ENCODE measurements around the gene GTF3C2.
A peak's percentile ranks its signal among the peaks of the same experiment; 100 is the strongest.
"Not testable (repeated sequence)": the region's sequence is repeated elsewhere in the genome, so short reads cannot be mapped to it uniquely, and the experiment has no call there.

Gene GTF3C2

DNA sequence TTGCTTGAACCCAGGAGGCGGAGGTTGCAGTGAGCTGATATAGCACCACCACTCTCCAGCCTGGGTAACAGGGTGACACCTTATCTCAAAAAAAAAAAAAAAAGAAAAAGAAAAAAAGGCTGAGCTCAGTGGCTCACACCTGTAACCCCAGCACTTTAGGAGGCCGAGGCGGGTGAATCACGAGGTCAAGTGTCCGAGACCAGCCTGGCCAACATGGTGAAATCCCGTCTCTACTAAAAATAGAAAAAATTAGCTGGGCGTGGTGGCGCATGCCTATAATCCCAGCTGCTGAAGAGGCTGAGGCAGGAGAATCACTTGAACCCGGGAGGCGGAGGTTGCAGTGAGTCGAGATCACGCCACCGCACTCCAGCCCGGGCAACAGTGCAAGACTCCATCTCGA is 36.7 kb downstream of the GTF3C2 start:
- not testable (repeated sequence) for DNase-seq

DNA sequence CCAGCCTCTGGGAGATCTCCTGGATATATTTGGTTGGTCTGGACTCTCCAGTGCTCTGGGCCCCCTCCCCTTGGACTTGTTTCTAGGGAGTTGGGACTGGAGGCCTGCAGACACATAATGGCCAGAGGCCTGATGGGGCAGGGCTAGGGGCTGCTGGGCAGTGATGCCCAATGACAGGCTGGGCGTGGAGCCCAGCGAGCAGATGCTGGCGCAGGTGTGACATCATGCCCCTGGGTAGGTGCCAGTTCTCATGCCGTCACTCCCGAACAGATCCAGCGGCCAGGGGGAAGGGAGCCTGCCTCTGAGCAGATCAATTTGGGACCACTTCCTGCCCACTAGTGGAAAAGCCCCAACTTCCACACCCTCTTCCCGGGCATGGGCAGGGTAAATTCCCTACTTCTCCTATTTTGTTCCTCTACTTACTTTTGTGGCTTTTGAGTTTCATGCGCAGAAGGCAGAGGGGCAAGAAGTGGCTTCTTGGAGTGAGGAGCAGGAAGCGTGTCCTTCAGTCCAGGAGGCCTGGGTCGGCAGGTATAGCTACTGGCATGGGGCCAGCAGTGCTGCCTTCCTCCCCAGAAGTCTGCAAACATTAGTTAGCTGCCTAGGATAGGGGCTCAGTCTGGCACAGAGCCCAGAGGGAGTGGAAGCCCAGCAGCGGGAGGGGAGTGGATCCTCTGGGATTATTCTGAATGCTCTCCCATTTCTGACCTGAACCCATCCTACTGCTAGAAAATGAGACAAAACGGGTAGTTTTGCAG is 39.7 kb downstream of the GTF3C2 start:
- no peak for DNase-seq

DNA sequence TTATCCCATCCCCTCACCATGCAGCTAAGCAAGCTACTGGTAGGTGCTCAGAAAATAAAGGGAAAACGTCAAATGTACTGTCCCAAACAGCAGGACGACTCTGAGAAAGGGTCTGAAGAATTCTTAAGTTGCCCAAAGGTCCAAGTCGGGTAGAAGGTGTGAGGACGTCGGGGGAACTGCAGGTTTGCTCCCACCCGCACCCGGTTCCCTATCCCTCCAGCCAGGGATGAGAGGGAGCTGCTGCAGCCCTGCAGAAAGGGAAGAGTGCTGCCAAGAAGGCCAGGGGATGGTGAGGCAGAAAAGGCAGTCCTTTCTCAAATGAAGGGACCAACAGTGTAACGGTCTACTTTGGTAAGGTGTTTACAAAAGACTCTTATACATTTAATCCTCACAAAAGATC is 41.4 kb downstream of the GTF3C2 start:
- no peak for DNase-seq

DNA sequence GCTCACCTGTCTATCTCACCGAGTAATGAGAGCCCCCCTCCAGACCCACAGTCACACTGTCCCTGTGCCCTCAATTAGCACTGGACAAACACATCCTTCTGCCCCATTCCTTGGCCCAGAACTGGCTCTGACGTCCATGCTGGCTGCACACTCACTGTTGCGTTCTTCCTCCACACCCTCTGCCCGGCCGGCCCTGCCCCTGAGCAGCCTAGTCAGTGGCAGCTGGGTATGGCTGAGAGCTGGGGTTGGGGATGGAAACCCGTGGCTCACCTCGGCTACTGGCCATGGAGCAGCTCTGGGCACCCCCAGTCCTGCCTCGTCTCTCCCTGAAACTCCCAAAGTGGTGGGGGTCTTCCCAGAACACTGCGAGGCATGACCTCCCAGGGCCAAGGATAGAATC is 41.9 kb downstream of the GTF3C2 start:
- no peak for DNase-seq

DNA sequence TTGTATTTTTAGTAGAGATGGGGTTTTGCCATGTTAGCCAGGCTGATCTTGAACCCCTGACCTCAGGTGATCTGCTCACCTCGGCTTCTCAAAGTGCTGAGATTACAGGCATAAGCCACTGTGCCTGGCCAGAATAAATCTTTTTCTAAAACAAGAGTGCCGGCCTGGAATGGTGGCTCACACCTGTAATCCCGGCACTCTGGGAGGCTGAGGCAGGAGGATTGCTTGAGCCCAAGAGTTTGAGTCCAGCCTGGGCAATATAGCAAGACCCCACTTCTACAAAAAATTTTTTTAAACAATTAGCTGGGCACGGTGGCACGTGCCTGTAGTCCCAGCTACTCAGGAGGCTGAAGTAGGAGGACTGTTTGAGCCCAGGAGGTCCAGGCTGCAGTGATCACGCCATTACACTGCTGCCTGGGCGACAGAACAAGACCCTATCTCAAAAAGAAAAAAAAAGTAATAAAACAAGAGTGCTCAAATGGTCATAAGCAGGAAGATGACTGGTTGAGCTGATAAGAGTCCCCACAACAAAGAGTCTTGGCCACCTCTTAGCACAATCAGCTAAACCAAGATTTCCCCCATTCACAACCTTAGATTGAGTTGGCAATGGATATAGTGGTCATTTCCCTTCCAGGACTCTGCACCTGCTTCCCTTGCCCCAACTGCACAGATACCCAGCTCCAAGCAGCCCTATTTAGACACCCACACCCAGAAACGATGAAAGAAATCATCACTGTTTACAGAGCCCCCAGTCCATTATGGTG is 42.5 kb downstream of the GTF3C2 start:
- DNase-seq = no peak

DNA sequence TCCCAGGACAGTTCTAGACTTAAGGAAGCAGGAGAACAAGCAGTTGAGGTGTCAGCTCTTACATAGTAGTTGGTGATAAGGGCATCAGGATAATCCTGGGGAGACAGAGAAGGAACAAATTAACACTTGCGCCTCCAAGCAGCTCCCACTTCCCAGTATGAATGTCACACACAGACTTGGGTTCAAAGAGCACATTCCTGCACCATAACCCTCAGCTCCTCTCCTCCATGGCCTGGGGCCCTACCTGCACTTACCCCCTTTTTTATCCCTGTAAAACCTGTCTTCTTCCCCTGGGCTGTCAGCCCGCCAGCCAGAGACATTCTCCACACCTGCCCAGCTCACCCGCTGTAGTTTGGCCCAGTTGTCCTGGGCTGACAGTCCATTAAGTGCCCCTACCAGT is 44.4 kb downstream of the GTF3C2 start:
- DNase-seq = no peak

DNA sequence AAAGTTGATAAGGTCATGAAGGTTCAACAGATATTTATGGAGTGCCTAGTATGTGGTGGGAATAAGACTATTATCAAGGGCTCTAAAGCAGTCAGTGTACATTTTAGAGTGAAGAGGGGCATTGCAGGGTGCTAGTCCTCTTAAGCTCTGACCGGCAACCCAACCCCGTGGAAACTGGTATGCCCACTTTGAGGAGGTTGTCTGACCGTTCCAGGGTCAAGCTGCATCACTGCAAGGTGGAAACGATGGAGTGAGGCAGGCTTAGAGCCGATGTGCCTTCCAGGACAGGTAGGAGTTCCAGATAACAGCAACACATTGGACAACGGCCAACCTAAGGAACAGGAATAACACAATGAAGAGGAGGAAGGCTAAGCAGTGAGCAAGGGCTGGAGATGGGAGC is 46.9 kb downstream of the GTF3C2 start:
- no peak for DNase-seq

DNA sequence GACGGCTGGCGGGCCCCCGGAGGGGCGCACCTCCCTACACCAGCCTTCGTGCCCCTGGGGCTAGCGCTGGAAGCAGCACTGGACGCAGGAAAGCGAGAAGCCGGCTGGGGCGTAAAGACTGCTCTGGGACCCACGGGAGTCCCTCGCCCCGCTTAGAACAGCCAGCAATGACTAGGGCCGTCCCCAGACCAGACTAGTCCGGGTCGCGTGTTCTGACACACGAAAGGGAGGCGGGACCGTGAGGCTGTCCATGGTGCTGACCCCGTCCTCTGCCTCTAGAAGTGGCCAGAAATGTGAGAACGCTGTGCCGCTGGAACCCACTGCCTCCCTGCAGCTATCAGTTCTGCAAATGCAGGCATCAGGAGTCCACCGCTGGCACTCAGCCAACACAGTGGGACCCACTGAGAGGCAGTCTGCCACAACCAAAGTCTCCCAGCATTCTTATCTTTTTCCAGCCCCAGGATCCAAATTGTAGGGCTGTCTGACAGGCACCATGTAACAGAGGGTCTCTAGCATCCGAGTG is 48.1 kb downstream of the GTF3C2 start, which contains the start of gene UCN:
UCN (minus strand) TSS at position 87 of the 523 bp plus-strand sequence. CDS start 550 bp downstream, outside the sequence.
- DNase-seq = peak; percentile 18

DNA sequence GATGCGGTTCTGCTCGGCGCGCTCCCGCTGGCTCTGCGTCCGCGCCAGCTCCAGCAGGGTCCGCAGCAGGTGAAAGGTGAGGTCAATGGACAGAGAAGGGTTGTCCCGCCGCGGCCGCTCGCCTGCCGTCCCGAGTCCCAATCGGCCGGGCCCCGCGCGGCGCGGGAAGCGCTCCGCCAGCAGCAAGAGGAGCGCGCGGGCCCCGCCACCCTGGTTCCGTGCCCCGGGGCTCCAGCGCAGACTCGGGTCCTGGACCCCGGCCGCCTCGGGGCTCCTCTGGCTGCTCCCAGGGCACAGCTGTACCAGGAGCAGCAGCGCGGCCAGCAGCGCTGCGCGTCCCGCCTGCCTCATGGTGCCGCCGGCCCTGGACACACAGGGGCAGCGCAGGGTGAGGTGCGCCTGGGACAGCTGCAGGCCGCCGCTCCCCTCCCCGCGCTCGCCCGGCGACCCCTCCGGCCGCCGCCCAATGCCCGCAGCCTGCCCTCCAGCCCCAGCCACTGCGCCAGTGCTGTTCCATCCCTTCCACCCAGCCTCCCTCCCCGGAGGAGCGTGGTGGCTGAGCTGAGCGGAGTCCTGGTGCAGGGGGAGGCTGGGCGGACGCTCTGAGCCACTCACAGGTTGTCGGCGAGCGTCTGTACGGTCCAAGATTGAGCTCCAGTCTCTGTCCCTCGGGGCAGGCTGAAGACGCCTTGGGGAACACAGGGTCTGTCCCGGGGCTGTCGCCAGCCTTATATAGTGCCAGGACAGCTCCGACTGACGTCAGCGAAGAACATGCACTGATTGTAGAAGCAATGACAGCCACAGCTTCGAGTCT is 48.8 kb downstream of the GTF3C2 start:
- no peak for DNase-seq

DNA sequence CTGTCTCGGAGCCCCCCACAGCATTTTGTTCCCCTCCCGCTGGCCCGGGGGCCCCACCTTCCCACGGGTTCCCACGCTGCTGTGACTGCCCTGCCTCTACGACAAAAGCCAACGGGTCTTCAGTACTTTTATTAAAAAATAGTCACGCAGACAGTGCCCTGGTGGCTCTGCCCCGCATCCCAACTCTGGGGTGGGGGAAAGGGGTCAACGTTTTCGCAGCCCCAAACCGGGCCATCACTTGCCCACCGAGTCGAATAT is 49.3 kb downstream of the GTF3C2 start:
- no peak for DNase-seq

DNA sequence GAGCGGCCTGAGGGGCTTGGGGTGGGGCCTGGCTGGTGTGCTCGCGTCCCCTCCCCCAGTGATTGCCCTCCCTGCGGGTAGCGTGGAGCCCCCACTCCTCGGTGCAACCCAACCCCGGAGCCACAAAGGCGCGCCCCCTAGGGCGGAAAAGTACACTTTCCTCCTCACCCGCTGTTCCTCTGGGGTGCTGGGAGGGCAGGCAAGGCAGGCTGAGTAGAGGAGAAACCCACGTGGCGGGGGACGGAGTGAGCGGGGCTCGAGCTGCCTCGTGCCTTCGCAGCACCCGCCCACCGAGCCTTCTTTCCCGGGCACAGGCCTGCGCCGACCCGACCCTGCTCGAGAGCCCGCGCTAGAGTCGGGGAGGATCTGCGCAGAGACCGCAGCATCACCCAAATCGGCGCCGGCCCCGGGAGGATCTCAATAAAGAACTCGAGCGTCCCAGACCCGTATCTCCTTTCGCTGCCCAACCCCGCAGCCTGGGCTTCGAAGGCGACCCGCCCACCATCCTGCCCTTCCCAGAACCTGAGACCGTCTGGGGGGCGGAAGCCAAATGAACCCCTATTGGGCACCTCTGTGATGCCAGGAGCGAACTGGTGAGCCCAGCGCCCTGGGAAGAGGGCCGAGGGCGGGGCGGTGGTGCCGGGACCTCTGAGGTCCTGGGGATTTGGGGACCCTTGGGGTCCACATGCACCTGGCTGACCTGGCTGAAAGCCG is 49.8 kb downstream of the GTF3C2 start:
- DNase-seq = no peak

DNA sequence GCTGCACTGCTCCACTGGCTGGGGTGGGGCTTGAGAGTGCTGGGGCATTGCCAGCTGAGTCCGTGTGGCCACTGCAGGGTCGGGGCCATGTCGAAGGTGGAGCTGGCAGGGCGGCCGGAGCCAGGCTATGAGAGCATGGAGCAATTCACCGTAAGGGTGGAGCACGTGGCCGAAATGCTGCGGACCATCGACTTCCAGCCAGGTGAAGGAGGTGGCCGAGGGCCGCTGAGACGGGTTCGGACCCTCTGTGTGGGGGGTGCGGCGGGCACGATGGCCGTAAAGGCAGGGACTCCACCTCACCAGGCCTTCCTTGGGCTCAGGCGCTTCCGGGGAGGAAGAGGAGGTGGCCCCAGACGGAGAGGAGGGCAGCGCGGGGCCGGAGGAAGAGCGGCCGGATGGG is 50.4 kb downstream of the GTF3C2 start:
- no peak for DNase-seq

DNA sequence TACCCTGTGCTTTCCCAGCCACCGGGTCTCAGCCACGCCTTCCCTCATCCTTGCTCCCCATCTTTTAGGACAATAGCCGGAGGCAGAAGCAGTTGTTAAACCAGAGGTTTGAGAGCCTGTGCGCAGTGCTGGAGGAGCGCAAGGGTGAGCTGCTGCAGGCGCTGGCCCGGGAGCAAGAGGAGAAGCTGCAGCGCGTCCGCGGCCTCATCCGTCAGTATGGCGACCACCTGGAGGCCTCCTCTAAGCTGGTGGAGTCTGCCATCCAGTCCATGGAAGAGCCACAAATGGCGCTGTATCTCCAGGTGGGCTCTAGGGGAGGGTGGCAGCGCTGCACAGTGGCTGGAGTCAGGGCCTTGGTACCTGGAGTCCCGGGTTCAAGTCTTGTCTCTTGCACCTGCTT is 51.0 kb downstream of the GTF3C2 start:
- DNase-seq = no peak

DNA sequence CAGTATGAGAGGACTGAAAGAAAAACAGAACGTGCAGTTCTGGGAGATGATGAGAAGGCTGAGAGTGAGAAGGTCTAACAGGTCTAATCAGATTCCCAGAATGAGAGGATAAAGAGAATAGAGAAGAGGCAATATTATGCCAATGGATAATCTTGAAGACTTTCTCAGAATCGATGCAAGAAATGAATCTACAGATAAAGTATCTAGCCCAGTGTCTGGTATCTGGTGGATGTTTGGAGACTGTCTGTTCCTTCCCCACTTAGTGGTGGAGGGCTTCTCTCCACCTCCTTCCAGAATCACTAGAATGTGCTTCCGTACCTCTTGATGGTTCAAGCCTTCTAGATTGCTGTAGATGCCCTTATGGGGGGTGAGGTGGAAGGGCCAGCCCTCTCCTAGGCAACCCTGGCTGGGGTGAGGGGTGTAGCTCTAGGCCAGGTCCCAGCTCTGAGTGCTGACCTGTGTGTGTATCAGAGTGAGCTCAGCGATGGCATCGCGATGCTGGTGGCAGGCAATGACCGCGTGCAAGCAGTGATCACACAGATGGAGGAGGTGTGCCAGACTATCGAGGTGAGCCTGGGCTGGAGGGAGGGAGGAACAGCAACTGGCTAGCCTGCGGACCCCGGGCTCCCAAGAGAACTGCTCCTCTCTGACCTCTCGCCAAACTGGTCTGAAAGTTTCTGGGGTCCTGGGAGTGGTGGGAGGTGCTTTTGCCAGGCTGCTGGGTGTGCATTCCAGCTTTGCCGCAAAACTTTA is 51.9 kb downstream of the GTF3C2 start:
- no peak for DNase-seq

DNA sequence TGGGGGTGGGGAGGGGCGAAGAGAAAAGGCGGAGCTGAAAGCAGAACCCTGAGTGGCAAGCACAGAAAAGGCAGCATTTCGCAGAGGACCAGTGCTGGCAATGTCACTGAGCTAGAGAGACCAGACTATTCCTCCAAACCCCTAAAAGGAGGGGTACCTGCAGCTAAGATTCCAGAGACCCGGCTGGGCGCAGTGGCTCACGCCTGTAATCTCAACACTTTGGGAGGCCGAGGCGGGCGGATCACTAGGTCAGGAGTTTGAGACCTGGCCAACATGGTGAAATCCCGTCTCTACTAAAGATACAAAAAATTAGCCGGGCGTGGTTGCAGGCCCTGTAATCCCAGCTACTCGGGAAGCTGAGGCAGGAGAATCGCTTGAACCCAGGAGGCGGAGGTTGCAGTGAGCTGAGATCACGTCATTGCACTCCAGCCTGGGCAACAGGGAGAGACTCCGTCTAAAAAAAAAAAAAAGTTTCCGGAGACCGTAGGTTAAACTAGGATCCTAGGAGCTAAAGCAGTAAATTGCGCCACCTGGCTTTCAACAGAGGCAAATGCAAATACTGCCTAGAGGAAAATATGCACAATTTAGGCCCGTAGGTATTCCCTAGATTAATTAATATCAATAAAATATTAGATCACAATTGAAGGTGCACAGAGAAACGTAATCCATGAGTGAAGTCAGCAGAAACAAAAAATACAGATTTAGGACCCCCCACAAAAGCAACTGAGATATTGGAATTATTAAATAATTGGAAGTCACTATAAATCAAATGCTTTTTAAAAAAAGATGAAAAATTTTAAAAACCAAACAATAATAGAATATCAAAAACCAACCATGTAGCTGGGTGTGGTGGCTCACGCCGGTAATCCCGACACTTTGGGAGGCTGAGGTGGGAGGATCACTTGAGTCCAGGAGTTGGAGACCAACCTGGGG is 53.2 kb downstream of the GTF3C2 start:
- DNase-seq = peak; percentile 74

DNA sequence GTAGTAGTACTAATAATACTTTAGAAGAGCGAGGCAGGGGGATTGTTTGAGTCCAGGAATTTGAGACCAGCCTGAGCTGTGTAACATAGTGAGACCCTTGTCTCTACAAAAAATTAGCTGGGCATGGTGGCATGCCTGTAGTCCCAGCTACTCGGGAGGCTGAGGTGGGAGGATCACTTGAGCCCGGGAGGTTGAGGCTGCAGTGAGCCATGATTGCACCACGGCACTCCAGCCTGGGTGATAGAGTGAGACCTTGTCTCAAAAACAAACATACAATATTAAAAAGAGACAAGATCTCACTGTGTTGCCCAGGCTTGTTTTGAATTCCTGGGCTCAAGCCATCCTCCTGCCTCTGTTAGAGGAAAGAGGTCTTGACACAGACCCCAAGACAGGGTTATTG is 56.0 kb downstream of the GTF3C2 start:
- DNase-seq = not testable (repeated sequence)

DNA sequence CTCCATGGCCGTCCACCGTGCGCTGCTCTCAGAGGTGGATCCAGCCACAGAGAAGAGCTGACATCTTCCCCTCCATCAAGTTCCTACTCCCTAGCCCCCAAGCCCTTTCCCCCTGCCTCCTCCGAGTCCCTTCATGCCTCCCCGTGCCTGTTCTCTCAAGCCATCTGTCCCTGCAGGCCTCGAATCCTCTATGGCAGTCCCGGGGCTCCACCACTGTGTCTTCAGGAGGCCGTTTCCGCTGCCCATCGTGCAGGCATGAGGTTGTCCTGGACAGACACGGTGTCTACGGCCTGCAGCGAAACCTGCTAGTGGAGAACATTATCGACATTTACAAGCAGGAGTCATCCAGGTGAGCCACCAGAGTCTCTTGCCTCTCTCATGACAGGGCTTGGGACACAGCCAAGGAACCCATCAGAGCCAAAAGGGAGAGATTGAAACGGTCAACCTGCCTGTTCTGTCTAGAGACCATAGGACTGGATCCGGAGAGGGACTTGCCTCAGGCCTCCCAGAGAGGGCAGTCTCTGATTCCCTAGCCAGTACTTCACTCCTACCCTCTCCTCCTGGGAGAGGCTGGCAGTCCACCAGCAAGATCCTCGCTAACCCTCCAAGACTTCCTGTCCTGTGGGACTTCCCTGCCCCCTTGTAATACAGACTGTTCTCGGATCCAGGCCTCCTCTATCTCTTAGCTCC is 58.0 kb downstream of the GTF3C2 start:
- DNase-seq = no peak

DNA sequence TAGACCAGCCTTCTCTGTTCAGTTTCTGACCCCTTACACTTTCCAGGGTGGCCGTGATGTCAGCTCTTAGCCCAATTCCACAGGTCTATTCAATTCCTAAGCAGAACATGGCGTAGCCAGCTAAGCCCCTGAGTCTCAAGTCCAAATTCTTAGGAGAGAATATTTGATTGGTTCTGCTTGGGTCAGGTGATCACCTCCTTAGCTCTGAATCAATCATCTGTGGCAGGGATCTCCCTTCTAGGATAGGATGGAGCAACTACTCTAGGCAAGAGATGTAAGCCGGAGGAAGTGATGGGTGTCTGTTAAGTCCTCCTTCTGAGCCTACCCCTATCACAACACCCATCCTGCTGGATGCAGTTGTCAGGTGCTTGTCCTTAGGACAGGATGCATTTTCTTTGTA is 59.4 kb downstream of the GTF3C2 start:
- DNase-seq = no peak

DNA sequence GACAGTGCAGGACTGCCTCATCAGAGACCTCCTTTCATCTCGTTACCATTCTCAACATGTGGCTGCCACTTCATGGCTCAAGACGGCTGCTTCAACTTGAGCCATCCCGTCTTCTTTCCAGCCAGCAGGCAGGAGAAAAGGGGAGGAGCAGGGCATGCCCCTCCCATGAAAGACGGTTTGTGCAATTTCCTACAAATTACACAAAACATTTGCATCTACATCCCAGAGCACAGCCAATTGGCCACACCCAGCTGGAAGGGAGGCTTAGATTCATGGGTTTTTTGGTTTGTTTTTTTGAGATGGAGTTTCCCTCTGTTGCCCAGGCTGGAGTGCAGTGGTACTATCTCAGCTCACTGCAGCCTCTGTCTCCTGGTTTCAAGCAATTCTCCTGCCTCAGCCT is 60.1 kb downstream of the GTF3C2 start:
- DNase-seq = no peak

DNA sequence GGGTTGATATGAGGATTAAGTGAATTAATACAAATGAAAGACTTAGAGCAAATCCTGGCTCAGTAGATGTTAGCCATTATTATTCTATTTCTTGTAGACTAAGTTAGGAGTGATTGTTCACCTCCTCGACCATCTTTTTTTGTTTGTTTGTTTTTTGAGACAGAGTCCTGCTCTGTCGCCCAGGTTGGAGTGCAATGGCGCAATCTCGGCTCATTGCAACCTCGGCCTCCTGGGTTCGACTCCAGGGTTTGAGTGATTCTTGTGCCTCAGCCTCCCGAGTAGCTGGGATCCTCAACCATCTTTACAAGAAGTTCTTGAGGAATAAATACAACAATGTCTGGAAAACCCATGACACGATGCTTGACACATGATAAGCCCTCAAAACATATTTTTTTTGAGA is 61.6 kb downstream of the GTF3C2 start:
- no peak for DNase-seq
